A673 (cell line): ENCODE measurements around the gene ATXN2.

Experiments
- EZH2 ChIP-seq: fragments of 200-600 bp; sonication (generic); IDR thresholded peaks from 2 replicates; pipeline ENCODE4 v1.6.1; 2017; ENCODE audit warnings: borderline replicate concordance, low read depth, mild to moderate bottlenecking, mixed read lengths, antibody characterized with exemption, low read length; ENCODE audit not compliant: poor library complexity, severe bottlenecking
- TF ChIP-seq, protein P1 (sequence below): fragments of 300-800, 200-600 bp; sonication (generic); conservative IDR thresholded peaks from 2 replicates; pipeline ENCODE4 v1.5.1; 2017; ENCODE audit warnings: low read depth, mild to moderate bottlenecking, antibody characterized with exemption, low read length, moderate library complexity, mixed read lengths

DNA sequence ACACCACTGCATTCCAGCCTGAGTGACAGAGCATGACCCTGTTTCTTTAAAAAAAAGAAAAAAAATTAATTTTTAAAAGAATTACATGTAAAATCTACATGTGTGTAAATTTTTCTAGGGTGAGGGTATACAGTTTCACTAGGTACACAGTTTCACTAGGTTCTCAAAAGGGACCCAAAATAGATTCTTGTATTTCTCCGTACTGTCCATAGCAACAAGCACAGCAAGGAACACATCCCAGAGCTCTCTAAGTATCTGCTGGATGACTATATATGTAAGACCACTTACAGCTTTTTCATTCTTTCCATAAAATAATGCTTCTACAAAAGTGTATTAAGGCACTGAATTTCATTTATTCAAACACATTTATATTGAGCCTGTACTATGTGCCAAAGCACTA lies 55.1 kb downstream of the ATXN2 start:
- TF ChIP-seq, protein P1, sequence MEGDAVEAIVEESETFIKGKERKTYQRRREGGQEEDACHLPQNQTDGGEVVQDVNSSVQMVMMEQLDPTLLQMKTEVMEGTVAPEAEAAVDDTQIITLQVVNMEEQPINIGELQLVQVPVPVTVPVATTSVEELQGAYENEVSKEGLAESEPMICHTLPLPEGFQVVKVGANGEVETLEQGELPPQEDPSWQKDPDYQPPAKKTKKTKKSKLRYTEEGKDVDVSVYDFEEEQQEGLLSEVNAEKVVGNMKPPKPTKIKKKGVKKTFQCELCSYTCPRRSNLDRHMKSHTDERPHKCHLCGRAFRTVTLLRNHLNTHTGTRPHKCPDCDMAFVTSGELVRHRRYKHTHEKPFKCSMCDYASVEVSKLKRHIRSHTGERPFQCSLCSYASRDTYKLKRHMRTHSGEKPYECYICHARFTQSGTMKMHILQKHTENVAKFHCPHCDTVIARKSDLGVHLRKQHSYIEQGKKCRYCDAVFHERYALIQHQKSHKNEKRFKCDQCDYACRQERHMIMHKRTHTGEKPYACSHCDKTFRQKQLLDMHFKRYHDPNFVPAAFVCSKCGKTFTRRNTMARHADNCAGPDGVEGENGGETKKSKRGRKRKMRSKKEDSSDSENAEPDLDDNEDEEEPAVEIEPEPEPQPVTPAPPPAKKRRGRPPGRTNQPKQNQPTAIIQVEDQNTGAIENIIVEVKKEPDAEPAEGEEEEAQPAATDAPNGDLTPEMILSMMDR: no peak
- TF ChIP-seq EZH2: no peak
